H4 (cell line): ENCODE data around the gene SLC35E2B. TPM values are rescaled to one million over a fixed set of nuclear protein-coding genes. Genes with fewer than 3 reads are reported as not detected.
A peak's percentile ranks its signal among the peaks of the same experiment; 100 is the strongest.

Source experiments
- DNase-seq: peaks from one replicate; pipeline ENCODE4 v3.0.0-alpha.2; 2015; ENCODE audit warnings: low spot score
- total RNA-seq: library from RNA; depleted of rRNA; stranded (reverse); fragments of >200 nt; shearing (Covaris generic); gene quantifications from 2 replicates; pipeline ENCODE4 v1.2.3, GENCODE V29; 2014

The SLC35E2B gene
- total RNA-seq, 1 experiment from 2014 or later: 20.1 TPM

- DNase-seq: no peak
Observed at GRCh38 chr1:1624443-1625403, 67.9 kb downstream of the SLC35E2B start.

- DNase-seq: no peak
Observed at GRCh38 chr1:1623631-1624442, 68.8 kb downstream of the SLC35E2B start.

DNA sequence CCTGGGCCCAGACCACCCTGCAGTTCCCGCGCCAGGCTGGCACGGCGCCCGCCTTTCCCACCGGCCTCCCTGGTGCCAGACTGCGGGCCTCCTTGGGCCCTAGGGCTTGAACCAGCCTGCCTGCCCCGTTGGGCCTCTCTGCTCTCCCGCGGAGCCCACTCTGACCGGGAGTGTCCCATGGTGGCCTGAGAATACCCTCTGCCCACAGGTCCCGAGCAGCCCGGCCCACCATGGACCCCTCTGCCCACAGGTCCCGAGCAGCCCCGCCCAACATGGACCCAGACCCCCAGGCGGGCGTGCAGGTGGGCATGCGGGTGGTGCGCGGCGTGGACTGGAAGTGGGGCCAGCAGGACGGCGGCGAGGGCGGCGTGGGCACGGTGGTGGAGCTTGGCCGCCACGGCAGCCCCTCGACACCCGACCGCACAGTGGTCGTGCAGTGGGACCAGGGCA lies 69.4 kb downstream of the SLC35E2B start:
- no peak for DNase-seq

- DNase-seq: no peak
Observed at GRCh38 chr1:1622788-1623094, 69.9 kb downstream of the SLC35E2B start.

DNA sequence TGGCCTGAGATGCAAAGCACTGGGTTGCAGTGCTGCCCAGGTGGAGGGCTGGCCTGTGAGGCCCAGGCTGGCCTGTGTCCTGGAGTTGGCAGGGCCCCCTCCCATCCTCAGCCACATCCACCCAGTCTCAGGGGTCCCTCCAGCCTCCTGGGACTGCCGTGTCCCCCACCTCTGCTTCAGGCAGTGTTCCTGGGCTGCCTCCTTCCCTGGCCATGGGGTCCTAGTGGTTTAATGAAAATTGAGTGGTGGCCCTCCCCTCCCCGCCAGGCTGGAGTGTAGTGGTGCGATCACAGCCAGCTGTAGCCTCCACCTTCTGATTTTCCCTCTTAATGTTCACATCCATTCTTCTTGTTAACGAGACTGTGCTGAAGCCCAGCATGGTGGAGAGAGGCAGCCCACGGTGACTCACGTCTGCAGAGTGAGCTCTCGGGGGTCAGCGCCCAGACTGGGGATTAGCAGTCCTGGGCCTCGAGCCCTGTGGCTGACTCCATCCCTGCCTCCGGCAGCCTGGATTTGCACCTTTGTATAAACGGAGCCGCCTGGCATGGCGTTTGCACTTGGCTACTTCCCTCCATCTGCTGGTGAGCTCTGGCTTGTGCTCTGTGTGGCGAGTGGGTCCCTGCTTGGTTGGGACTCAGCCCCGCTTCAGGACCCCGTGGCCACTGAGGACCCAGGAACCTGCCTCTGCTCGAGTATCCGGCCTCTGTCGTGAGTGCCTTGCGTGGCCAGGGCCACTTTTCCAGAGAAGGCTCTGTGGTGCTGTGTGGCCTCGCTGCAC lies 70.4 kb downstream of the SLC35E2B start:
- no peak for DNase-seq

- no peak for DNase-seq
Observed at GRCh38 chr1:1621173-1622009, 71.2 kb downstream of the SLC35E2B start.

DNA sequence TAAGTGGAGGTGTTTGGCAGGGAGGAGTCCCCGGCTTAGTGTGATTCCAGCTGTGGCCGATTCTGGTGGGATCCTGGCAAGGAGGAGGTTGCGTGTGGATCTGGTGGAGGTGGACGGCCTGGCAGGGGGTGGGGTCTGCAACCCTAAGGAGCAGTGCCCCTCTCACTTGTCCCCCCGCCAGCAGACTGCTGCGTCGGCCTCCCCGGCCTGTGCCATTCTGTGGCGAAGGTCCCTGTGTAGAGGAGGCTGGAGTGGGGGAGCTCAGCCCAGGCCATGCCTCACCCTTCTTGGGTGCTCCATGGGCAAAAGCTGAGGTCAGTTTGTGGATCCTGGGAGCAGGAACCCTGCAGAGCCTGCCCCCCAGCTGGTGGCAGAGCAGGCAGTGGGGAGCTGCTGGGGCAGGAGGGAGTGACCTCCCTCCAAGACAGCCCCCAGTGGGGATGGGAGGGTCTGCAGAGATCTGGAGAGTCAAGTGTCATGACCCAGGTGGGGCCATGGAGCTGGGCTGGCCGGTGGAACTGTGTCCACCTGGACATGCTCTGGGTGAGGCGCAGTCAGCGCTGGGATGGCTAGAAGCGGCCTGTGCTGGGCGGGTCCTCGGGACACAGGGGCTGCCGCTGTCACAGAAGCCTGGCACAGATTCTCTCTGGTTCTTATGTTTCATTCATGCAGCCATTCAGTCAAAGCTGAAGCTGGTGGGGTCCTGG lies 72.0 kb downstream of the SLC35E2B start:
- DNase-seq: no peak

DNA sequence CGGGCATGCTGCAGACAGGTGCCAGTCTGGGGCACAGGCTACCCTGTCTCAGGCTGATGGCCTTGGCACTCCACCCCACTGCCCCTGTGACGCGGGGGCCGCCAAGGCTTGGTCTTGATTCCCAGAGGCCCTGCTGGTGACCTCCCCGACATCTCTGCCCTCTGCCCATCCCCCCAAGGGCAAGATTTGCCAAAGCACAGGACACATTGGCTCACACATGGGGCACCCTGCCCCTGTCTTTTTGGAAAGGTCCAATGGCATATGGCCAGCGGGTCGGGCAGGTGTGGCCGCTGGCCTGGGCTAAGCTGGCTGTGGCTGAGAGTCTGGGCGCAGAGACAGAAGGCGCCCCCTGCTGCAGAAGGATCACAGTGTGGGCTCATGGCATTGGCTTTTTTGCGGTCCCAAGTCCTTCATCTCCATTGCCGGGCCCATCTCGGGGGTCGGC lies 72.7 kb downstream of the SLC35E2B start:
- no peak for DNase-seq

- no peak for DNase-seq
Observed at GRCh38 chr1:1618396-1619068, 74.1 kb downstream of the SLC35E2B start.

DNA sequence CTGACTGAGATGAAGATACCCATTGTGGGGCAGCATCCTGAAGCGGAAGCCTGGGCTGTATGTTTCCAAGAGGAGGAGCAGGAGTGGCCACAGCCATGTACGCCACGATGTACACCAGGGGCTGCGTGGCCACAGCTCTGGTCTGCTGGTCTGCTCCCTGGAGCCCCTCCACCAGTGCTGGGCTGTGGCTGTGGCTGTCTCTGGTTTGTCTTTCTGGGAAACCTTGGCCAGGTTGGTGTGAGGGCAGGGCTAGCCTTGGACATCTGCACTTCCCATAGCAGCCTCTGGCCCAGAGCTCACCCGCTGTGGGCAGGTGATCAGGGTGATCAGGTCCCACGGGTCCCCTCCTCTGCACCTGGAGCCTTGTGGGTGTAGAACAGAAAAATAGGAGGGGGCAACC lies 74.7 kb downstream of the SLC35E2B start:
- DNase-seq: no peak

- DNase-seq: no peak
Observed at GRCh38 chr1:1617516-1617915, 75.1 kb downstream of the SLC35E2B start.

- DNase-seq: no peak
Observed at GRCh38 chr1:1616838-1617237, 75.8 kb downstream of the SLC35E2B start.

GRCh38 chr1:1616045-1616790 lies 76.4 kb downstream of the SLC35E2B start:
- no peak for DNase-seq

DNA sequence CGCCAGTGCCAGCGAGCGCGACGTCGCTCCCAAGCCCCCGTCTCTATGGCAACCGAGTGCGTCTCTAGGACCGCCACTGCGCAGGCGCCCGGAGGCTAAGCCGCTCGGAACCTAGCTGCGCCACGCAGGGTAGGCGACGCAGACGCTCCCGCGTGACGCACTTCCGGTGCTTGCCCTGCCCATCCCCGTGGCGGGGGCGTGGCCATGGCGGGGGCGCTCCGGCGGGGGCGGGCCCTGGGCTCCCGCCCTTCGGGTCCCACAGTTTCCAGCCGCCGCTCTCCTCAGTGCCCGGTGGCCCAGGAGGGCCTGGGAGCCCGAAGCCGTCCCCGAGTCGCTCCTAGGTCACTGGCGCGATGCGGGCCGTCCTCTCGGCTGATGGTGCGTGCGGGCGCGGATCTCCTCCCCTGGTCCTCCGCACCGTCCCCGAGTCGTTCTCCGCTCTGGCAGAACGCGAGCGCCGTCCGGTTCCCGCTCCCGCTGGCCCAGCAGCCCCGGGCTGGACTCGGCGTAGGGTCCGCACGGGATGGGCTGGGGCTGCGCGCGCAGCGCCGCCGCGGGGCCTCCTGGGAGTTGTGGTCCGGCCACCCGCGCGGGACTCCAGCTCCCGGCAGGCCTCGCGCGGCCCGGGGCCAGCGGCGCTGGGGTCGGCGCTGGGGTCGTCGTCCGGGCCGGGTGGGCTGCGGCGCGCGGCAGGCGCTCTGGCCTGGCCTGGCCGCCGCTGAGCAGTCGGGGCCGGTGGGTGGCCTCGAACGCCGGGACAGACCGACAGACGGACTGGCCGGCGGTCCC lies 77.1 kb downstream of the SLC35E2B start, which contains the start of gene MIB2:
TSS of gene MIB2 (plus strand) at position 245 of the 789 bp plus-strand sequence. CDS start 7,953 bp downstream, outside the sequence.
- DNase-seq: peak; percentile 97

DNA sequence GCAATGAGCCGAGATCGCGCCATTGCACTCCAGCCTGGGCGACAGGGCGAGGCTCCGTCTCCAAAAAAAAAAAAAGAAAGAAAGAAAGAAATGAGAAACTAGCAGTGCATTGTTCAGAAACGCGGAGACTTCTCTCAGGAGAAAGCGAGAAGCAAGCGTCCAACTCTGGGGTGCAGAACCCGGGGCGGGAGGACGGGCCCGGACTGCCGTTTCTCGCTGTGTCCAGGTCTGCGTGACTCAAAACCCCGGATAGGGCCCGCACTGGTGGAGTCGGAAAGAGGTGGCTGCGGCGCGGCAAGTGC lies 77.7 kb downstream of the SLC35E2B start:
- DNase-seq: no peak

GRCh38 chr1:1614204-1614953 lies 78.2 kb downstream of the SLC35E2B start:
- DNase-seq: no peak

DNA sequence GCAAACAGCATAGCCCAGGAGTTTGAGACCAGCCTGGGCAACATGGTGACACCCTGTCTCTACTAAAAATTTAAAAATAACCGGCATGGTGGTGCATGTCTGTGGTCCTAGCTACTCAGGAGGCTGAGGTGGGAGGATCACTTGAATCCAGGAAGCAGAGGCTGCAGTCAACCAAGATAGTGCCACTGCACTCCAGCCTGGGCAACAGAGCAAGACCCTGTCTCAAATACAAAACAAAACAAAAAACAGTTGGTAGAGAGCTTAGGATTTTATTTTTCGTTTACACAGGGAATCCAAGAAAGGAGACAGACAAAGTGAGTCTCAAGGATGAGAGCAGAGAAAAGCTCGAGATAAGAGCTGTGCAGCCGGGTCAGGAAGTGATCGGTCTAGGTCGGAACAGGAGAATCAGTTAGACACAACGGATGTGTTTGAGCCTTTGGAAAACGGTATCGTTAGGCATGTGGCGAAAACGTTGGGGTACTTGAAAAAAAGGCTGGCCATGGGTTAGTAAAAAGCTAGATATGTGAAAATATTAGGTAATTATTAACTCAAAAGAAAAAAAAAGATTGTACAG lies 79.0 kb downstream of the SLC35E2B start:
- DNase-seq: no peak
